Measurements from ENCODE around the gene RAC2. TPM values are rescaled to one million over a fixed set of nuclear protein-coding genes. Genes with fewer than 3 reads are reported as not detected.
"Not testable (repeated sequence)": the region's sequence is repeated elsewhere in the genome, so short reads cannot be mapped to it uniquely, and the experiment has no call there.

RAC2 gene
- total and polyA plus RNA-seq, 12 donors, result 2.8 to 17.9 (median 10.6) TPM

DNA sequence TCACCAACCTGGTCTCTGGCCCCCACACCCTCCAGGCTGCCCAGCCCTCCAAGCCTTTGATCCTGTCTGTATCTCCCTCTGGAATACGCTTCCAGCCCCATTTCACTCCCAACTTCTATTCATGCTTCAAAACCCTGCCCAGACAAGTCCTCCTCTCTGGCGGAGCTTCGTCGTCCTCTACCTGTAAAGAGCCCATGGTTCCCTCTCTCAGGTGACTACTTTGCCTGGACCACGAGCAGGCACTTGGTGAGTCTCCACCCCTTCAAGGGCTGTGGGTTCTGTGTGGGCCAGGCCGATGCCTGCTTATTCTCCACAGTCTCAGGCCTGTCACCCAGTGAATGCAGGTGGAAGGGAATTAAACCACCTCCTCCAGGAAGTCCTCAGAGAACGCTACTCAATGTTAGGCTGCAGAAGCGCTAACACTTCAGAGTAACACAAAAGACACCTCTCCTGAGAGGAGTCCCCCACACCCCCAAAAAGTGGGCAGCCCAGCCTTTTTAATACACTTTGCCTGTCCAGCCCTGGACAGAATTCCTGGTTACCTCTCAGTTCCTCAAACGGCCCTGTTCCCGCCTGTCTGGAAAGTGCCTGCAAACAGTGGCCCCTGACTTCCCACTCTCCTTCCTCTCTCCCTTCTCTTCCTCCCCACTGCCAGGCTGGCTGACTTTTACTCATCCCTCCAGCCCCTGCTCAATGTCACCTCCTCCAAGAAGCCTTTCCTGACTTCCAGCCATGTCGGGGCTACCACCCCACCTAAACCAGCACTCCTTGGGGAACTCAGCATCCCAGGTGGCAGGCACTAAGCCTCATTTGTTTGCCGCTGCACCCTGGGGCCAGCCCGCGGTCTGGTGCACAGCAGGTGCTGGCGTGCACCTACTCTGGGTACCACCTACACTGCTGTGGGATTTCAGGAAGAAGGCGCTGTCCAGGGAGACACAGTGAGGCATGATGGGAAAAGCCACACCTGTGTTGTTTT, 9.0 kb downstream of the RAC2 start:
- H3K27ac ChIP-seq, result no peak overlapping the region
- TF ChIP-seq POLR2A (IDR thresholded peaks at IDR 0.05), result no peak
- TF ChIP-seq, protein P1, sequence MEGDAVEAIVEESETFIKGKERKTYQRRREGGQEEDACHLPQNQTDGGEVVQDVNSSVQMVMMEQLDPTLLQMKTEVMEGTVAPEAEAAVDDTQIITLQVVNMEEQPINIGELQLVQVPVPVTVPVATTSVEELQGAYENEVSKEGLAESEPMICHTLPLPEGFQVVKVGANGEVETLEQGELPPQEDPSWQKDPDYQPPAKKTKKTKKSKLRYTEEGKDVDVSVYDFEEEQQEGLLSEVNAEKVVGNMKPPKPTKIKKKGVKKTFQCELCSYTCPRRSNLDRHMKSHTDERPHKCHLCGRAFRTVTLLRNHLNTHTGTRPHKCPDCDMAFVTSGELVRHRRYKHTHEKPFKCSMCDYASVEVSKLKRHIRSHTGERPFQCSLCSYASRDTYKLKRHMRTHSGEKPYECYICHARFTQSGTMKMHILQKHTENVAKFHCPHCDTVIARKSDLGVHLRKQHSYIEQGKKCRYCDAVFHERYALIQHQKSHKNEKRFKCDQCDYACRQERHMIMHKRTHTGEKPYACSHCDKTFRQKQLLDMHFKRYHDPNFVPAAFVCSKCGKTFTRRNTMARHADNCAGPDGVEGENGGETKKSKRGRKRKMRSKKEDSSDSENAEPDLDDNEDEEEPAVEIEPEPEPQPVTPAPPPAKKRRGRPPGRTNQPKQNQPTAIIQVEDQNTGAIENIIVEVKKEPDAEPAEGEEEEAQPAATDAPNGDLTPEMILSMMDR (IDR thresholded peaks at IDR 0.05), result no peak
- H3K27me3 ChIP-seq, result no peaks in the 10 kb centered on the region
- H3K36me3 ChIP-seq (replicated peaks in 1 of 2), result no peaks in the 10 kb centered on the region
- H3K4me1 ChIP-seq (replicated peaks in 1 of 2), result peaks cover 3 to 13% of the 10 kb centered on the region in 2 donors
- WGBS, 4 donors, result 83 to 86% (median 84%) methylated on average over 15 to 16 of the region's 16 CpGs
- DNase-seq, result no peak
- no peaks in the 10 kb centered on the region for H3K9me3 ChIP-seq (replicated peaks in 1 of 3)
- intact Hi-C loops (cut with DNase I), result no loop called here
- no peak overlapping the region for H3K4me3 ChIP-seq

DNA sequence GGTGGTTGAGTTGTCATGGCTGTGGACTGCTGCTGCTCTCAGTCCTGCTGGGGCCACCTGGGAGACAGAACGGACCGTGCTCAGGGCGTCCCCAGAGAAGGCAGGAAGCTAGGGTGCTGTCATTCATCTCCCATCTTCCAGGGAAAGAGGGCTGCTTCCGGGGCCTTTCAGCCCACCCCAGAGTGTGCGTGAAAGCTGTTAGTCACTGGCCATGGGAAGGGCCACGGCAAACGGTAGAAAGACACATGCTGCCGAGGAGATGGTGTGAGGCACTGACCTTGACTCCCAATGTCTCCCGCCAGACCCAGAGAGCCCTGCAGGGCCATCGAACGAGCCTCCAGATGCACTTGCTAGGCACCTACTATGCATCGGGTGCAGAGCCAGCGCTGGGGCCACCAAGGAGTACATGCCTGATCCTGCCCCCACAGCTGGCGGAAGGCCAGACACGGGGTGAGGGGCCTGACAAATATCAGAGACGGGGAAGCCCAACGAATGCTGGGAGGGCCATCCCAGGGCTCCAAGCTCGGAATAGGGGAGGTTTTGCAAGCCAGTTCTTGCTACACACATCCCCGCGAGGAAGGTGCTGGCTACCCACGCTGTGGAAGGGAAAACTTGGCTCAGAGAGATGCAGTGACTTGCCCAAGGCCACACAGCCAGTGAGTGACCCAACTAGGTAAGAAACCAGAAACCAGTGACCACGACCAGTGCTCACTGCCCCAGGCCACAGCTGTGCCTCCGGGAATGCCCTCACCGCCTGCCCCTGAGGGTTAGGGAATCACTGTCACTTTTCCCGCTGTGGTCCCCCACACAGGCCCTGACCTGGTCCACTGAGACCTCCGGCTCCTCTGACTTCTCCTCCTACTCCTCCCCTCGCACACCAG, 10.1 kb downstream of the RAC2 start:
- TF ChIP-seq, protein P1 (IDR thresholded peaks at IDR 0.05), result no peak
- no peak for TF ChIP-seq POLR2A (IDR thresholded peaks at IDR 0.05)
- Histone ChIP-seq H3K9me3 (replicated peaks in 1 of 3) (no peaks in the 10 kb centered on the region), H3K4me3 (no peak overlapping the region), H3K36me3 (replicated peaks in 1 of 2) (no peaks in the 10 kb centered on the region), H3K27me3 (no peaks in the 10 kb centered on the region), H3K27ac (no peak overlapping the region), H3K4me1 (replicated peaks in 1 of 2) (peaks cover 13 to 23% of the 10 kb centered on the region in 2 donors)
- peak in 3 of 7 donors; percentile 33 to 51 (median 33) for DNase-seq
- 39 to 55% (median 49%) methylated on average over 18 to 27 of the region's 27 CpGs for WGBS, 4 donors
- intact Hi-C loops (cut with DNase I), result no loop called here

DNA sequence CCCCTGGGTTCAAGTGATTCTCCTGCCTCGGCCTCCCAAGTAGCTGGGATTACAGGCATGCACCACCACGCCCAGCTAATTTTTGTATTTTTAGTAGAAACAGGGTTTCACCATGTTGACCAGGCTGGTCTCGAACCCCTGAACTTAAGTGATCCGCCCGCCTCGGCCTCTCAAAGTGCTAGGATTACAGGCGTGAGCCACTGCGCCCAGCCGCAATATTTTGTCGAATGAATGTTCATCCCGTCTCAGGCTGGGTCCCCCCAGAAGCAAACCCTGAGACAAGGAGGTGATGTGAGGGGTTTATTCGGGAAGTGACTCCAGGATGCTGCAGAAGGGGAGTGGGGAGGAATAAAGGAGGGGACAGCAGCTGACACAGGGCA, 10.7 kb downstream of the RAC2 start:
- H3K27ac ChIP-seq, result not testable (repeated sequence)

DNA sequence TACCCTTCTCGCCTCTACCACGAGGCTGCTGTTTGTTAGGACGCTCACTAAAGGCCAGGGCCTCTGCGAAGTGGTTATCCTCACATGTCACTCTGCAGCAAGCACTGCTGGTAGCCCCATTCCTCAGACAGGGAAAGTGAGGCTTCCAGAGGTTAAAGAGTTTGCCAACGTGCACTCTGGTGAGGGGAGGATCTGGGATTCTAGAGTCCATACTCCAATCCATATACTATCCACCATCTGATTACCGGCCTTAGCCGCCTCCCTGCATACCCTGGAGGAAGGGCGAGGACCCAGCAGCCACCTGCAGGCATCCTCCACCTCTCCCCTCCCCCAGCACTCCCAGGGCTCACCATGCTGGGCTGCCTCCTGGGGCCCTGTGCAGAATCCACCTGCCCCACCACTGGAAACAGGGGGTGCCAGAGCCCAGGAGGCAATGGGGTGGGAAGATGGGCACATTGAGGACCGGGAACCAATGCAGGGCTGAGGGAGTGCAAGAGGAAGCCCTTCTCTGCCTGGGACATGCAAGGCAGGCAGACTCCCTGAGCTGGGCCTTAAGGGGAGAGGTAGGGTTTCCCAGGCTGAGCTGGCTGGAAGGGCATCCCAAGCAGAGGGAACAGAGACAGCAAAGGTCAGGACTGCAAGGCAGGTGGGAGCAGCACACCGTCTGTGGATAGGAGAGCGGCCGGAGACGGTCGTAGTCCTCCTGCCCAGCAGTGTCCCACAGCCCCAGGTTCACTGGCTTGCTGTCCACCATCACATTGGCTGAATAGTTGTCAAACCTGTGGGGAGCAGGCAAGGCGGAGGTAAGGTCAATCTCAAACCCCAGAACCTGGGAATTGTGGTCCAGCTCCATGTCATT, 11.7 kb downstream of the RAC2 start:
- WGBS, 4 donors, result 90 to 93% (median 92%) methylated on average over 5 to 15 of the region's 15 CpGs
- TF ChIP-seq, protein P1 (IDR thresholded peaks at IDR 0.05), result no peak
- no peak for TF ChIP-seq POLR2A (IDR thresholded peaks at IDR 0.05)
- Histone ChIP-seq H3K36me3 (replicated peaks in 1 of 2) (no peaks in the 10 kb centered on the region), H3K4me3 (no peak overlapping the region), H3K9me3 (replicated peaks in 1 of 3) (no peaks in the 10 kb centered on the region), H3K4me1 (replicated peaks in 1 of 2) (peaks cover 14 to 27% of the 10 kb centered on the region in 2 donors), H3K27me3 (no peaks in the 10 kb centered on the region), H3K27ac (no peak overlapping the region)
- intact Hi-C loops (cut with DNase I), result no loop called here
- no peak for DNase-seq

More for the DNA sequence above, 10.7 kb downstream of the RAC2 start:
- intact Hi-C loops (cut with DNase I); H3K27me3 ChIP-seq; H3K9me3 ChIP-seq (replicated peaks in 1 of 3); H3K36me3 ChIP-seq (replicated peaks in 1 of 2); DNase-seq; H3K4me3 ChIP-seq: not testable (repeated sequence)
- whole genome bisulfite sequencing, 4 donors, result 88 to 93% (median 89%) methylated on average over 12 of the region's 12 CpGs
- peaks cover 14 to 27% of the 10 kb centered on the region in 2 donors for H3K4me1 ChIP-seq (replicated peaks in 1 of 2)

All from adrenal gland (tissue), 12 donors.